Measurements from ENCODE around the gene RARA. TPM values are rescaled to one million over a fixed set of nuclear protein-coding genes. Genes with fewer than 3 reads are reported as not detected.

RARA gene
- total RNA-seq, 1 donor from 2014 or later: 35.1 TPM

DNA sequence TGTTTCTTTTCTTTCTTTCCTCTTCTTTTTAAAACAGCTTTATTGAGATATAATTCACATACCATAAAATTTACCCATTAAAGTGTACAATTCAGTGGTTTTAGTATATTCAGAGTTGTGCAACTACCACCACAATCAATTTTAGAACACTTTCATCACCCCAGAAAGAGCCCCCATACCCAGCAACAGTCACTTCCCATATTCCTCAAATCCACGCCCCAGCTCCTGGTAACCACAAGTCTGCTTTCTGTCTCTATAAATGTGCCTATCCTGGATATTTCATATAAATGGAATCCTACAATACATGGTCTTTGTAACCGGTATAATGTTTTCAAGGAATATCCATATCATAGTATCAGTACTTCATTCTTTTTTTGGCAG is 19.4 kb downstream of the RARA start:
- intact Hi-C loops (cut with micrococcal nuclease): no loop called here
- no peak for DNase-seq (ENCODE audit: low spot score)
- H3K27ac Mint-ChIP-seq: peak overlapping the region; percentile 26
- H3K36me3 Mint-ChIP-seq (ENCODE audit: low read depth): peaks cover 34% of the 10 kb centered on the region
- no peaks in the 10 kb centered on the region for H3K27me3 Mint-ChIP-seq (ENCODE audit: low read depth)
- H3K4me1 Mint-ChIP-seq (ENCODE audit: low read depth): peaks cover 78% of the 10 kb centered on the region
- no peaks in the 10 kb centered on the region for H3K9me3 Mint-ChIP-seq
- H3K4me3 Mint-ChIP-seq (ENCODE audit: low read depth): no peak overlapping the region

DNA sequence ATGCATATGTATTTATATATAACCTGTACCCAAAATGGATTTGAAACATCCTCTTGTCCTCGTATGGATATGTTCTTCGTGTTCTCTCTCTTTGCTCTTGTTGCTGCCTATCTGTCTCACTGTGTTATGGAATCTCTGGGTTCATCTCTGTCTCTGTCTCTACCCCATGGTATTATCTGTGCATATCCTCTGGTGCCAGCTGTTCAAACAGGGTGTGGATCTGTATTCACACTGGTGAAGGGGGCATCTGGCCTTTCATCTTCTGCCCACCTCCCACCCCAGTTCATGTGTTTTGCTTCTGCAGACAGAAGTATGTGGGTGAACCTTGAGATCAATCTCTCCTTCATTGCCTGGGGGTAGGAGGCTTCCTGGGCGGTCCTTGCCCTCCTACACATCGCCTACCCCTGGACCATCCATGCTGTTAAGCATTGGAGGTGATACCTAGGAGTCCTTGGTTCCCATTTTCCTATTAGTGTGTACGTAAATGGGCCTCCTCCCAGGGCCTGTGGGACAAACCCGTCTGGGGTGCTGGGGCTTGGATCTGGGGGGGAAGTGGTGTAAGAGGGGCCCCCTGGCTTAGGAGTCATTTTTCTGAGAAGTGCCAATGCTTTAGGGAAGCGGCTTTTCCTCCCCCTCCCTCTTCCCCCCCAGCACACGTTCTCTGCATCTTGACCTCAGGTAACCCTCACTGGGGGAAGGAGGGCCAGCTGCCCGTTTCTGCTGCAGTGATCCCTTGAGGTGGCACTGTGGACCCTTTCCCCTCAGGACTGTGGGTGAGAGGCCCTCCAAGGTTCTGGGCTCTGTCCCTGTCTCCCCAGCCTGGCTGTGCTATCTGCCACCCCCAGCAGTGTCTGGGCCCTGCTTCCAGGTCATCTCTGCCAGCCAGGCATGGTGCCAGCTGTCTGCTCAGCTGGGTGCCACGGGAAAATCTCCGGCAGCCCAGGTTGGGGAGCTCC is 21.1 kb downstream of the RARA start:
- Mint-ChIP-seq H3K27me3 (ENCODE audit: low read depth) (no peaks in the 10 kb centered on the region), H3K4me3 (ENCODE audit: low read depth) (peak overlapping the region; percentile 61), H3K36me3 (ENCODE audit: low read depth) (peaks cover 47% of the 10 kb centered on the region), H3K9me3 (no peaks in the 10 kb centered on the region), H3K27ac (peak overlapping the region; percentile 74), H3K4me1 (ENCODE audit: low read depth) (peaks cover 82% of the 10 kb centered on the region)
- DNase-seq (ENCODE audit: low spot score): no peak
- intact Hi-C loops (cut with micrococcal nuclease): no loop called here

DNA sequence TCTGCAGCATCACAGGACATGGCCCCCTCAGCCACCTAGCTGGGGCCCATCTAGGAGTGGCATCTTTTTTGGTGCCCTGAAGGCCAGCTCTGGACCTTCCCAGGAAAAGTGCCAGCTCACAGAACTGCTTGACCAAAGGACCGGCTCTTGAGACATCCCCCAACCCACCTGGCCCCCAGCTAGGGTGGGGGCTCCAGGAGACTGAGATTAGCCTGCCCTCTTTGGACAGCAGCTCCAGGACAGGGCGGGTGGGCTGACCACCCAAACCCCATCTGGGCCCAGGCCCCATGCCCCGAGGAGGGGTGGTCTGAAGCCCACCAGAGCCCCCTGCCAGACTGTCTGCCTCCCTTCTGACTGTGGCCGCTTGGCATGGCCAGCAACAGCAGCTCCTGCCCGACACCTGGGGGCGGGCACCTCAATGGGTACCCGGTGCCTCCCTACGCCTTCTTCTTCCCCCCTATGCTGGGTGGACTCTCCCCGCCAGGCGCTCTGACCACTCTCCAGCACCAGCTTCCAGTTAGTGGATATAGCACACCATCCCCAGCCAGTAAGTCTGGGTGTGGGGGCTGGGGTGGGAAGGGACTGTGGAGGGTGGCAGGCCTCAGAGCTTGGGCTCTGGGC is 22.0 kb downstream of the RARA start:
- intact Hi-C loops (cut with micrococcal nuclease): no loop called here
- no peak for DNase-seq (ENCODE audit: low spot score)
- Mint-ChIP-seq H3K4me3 (ENCODE audit: low read depth) (peak overlapping the region; percentile 50), H3K36me3 (ENCODE audit: low read depth) (peaks cover 49% of the 10 kb centered on the region), H3K4me1 (ENCODE audit: low read depth) (peaks cover 76% of the 10 kb centered on the region), H3K27ac (peak overlapping the region; percentile 74), H3K9me3 (no peaks in the 10 kb centered on the region), H3K27me3 (ENCODE audit: low read depth) (no peaks in the 10 kb centered on the region)

DNA sequence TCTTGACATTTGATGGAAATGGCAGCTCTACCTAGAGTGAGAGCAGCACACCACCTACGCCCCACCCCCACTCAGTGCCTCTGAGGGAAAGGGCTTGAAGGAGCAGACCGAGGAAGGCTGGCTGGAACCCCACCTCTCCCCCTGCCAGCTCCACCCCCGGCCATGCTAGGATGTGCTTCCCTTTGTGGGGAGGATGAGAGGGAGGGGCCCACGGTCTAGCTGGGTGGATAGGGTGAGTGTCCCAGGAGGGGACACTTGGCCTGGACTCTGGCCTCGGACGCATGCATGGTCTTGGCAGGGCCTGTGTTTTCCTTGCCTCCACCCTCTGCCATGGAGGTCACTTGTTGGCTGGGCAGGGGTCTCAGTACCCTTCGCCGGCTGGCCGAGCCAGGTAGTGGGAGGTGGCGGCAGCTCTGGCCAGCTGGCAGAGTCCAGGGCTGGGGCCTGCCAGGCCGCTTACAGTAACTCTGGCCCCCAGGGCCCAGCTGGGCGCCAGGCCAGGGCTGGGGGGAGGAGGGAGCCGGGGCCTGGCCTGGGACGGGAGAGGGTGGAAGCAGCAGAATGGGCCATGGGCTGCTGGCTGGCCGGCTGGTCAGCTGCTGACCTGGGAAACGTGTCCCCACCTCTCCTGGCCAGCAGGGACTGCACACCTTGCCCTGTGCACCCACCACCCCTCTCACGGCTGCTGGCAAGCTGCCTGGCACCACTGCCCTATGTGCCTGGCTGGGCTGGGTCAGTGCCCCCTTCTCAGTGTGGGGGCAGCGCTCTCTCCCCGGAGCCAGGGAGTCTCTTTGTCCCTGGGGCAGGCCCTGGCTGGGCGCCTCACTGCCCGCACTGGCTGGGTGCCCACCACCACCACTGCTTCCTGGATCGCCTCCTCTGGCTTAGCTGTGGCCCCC is 23.0 kb downstream of the RARA start:
- H3K9me3 Mint-ChIP-seq: no peaks in the 10 kb centered on the region
- peaks cover 68% of the 10 kb centered on the region for H3K4me1 Mint-ChIP-seq (ENCODE audit: low read depth)
- intact Hi-C loops (cut with micrococcal nuclease): no loop called here
- H3K36me3 Mint-ChIP-seq (ENCODE audit: low read depth): peaks cover 49% of the 10 kb centered on the region
- peak overlapping the region; percentile 50 for H3K4me3 Mint-ChIP-seq (ENCODE audit: low read depth)
- DNase-seq (ENCODE audit: low spot score): no peak
- H3K27me3 Mint-ChIP-seq (ENCODE audit: low read depth): no peaks in the 10 kb centered on the region
- H3K27ac Mint-ChIP-seq: peak overlapping the region; percentile 79

DNA sequence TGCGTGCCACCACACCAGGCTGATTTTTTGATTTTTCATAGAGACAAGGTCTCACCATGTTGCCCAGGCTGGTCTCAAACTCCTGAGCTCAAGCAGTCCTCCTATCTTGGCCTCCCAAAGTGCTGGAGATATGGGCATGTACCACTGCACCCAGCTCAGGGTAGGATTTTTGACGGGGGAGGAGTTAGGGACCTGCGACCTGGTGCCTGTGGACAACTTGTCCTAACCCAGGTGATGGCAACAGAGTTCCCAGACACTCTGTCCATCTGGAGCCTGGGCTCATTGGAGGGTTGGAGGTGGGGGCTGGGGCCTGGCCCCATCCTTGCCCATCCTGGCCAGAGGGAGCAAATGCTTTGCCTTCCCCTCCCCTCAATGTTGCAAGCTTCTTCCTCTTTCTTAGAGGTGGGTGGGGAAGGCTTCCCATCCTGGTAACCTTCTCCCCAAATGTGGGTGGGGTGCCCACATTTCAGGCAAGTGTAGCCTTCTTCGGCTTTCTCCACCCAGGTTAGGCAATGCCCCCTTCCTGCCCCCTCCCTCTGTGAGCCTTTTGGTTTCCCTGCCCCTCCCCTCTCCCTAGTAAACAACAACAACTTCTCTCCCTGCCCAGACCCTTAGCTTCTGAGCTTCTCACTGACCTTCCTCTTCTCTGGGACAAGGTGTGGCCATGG is 24.9 kb downstream of the RARA start:
- H3K4me3 Mint-ChIP-seq (ENCODE audit: low read depth): no peak overlapping the region

DNA sequence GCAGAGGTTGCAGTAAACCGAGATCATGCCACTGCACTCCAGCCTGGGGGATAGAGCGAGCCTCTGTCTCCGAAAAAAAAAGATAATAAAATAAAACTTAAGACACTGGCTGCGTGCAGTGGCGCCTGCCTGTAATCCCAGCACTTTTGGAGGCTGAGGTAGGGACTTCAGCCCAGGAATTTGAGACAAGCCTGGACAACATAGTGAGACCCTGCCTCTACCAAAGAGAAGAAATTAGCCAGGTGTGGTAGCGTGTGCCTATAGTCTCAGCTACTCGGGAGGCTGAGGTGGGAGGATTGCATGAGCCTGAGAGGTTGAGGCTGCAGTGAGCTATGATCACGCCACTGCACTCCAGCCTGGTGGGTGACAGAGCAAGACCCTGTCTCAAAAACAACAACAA is 26.6 kb downstream of the RARA start:
- H3K4me3 Mint-ChIP-seq (ENCODE audit: low read depth): no peak overlapping the region
- no peak for DNase-seq (ENCODE audit: low spot score)
- peaks cover 63% of the 10 kb centered on the region for H3K36me3 Mint-ChIP-seq (ENCODE audit: low read depth)
- H3K27me3 Mint-ChIP-seq (ENCODE audit: low read depth): no peaks in the 10 kb centered on the region
- peaks cover 65% of the 10 kb centered on the region for H3K4me1 Mint-ChIP-seq (ENCODE audit: low read depth)
- no peaks in the 10 kb centered on the region for H3K9me3 Mint-ChIP-seq
- no peak overlapping the region for H3K27ac Mint-ChIP-seq
- intact Hi-C loops (cut with micrococcal nuclease): no loop called here

More for the DNA sequence above, 24.9 kb downstream of the RARA start:
- intact Hi-C loops (cut with micrococcal nuclease): no loop called here
- Mint-ChIP-seq H3K9me3 (no peaks in the 10 kb centered on the region), H3K27ac (peak overlapping the region; percentile 64), H3K36me3 (ENCODE audit: low read depth) (peaks cover 57% of the 10 kb centered on the region), H3K27me3 (ENCODE audit: low read depth) (no peaks in the 10 kb centered on the region), H3K4me1 (ENCODE audit: low read depth) (peaks cover 64% of the 10 kb centered on the region)
- DNase-seq (ENCODE audit: low spot score): no peak

DNA sequence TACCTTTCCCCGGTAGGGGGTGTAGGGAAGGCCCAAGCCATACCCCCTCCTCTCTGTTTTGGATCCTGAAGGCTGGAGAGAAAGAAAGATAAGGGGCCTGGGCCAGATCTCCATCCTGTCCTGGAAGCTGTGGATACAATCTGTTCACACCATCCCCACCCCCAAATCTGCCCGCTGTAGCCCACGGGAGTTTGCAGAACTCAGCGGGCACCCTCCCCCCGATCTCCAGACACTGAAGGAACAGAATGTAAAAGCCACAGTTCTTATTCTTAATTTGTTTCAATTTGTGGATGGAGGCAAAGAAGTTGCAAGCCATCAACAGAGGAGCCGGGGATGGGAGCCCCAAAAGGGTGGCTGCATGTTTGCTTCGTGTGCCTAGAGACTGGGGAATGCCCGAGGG is 28.4 kb downstream of the RARA start:
- H3K4me3 Mint-ChIP-seq (ENCODE audit: low read depth): no peak overlapping the region
- no peak for DNase-seq (ENCODE audit: low spot score)
- H3K27ac Mint-ChIP-seq: peak overlapping the region; percentile 62
- H3K36me3 Mint-ChIP-seq (ENCODE audit: low read depth): peaks cover 56% of the 10 kb centered on the region
- intact Hi-C loops (cut with micrococcal nuclease): no loop called here
- peaks cover 60% of the 10 kb centered on the region for H3K4me1 Mint-ChIP-seq (ENCODE audit: low read depth)
- no peaks in the 10 kb centered on the region for H3K27me3 Mint-ChIP-seq (ENCODE audit: low read depth)
- H3K9me3 Mint-ChIP-seq: no peaks in the 10 kb centered on the region

DNA sequence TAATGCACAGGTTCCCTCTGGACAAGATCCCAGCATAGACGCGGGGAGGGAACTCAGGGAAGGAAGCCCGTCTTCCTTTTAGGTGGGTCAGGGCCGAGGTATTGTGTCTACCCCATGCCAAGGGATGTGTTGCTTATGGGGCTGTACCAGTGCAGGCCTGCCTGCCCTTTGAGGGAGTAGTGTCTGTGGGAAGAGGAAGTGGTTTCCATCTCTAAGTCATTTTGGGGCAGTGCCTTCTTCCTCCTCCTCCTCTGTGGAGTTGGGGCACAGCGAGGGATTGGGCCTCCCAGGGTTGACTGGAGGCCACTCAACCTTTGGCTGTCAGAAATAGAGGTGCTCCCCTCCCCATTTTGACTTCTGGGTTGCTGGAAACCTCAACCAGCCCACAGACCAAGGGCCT is 29.1 kb downstream of the RARA start:
- intact Hi-C loops (cut with micrococcal nuclease): no loop called here
- Mint-ChIP-seq H3K27me3 (ENCODE audit: low read depth) (no peaks in the 10 kb centered on the region), H3K9me3 (no peaks in the 10 kb centered on the region), H3K4me3 (ENCODE audit: low read depth) (peak overlapping the region; percentile 14), H3K4me1 (ENCODE audit: low read depth) (peaks cover 60% of the 10 kb centered on the region), H3K36me3 (ENCODE audit: low read depth) (peaks cover 53% of the 10 kb centered on the region), H3K27ac (peak overlapping the region; percentile 62)
- DNase-seq (ENCODE audit: low spot score): no peak

- Mint-ChIP-seq H3K36me3 (ENCODE audit: low read depth) (peaks cover 53% of the 10 kb centered on the region), H3K4me1 (ENCODE audit: low read depth) (peaks cover 56% of the 10 kb centered on the region), H3K27me3 (ENCODE audit: low read depth) (no peaks in the 10 kb centered on the region), H3K9me3 (no peaks in the 10 kb centered on the region), H3K27ac (peak overlapping the region; percentile 44), H3K4me3 (ENCODE audit: low read depth) (no peak overlapping the region)
- no peak for DNase-seq (ENCODE audit: low spot score)
- intact Hi-C loops (cut with micrococcal nuclease): no loop called here
Measured at GRCh38 chr17:40338941-40339649, 30.1 kb downstream of the RARA start.

DNA sequence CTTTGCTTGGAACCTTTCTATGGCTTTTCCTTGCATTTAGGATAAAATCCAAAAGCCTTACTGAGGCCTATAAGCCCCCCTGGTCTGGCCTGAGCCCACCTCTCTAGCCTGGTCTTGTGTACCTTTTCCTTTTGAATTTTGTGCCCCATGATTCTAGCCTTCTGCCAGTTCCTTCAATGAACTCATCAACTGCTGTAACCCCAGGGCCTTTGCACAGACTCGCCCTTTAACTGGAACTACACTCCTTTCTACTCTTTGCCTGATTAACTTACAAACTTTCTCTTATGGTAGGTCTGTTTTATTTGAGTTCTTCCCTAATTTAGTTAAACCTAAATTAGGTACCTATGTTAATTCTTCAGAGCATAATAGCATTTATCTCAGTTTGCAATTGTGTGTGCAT is 31.3 kb downstream of the RARA start:
- Mint-ChIP-seq H3K4me1 (ENCODE audit: low read depth) (peaks cover 52% of the 10 kb centered on the region), H3K27ac (peak overlapping the region; percentile 43), H3K4me3 (ENCODE audit: low read depth) (no peak overlapping the region), H3K27me3 (ENCODE audit: low read depth) (no peaks in the 10 kb centered on the region), H3K36me3 (ENCODE audit: low read depth) (peaks cover 49% of the 10 kb centered on the region), H3K9me3 (no peaks in the 10 kb centered on the region)
- no peak for DNase-seq (ENCODE audit: low spot score)
- intact Hi-C loops (cut with micrococcal nuclease): loop anchor here (2.0 to 5.0 kb wide), 2 partner anchors 18 to 33 kb away; partner anchors contain the start of gene RARA

GRCh38 chr17:40340880-40341807 is 32.2 kb downstream of the RARA start:
- H3K27me3 Mint-ChIP-seq (ENCODE audit: low read depth): no peaks in the 10 kb centered on the region

More at GRCh38 chr17:40340880-40341807, 32.2 kb downstream of the RARA start:
- H3K36me3 Mint-ChIP-seq (ENCODE audit: low read depth): peaks cover 49% of the 10 kb centered on the region
- no peaks in the 10 kb centered on the region for H3K9me3 Mint-ChIP-seq
- peaks cover 55% of the 10 kb centered on the region for H3K4me1 Mint-ChIP-seq (ENCODE audit: low read depth)
- peak overlapping the region; percentile 73 for H3K4me3 Mint-ChIP-seq (ENCODE audit: low read depth)
- H3K27ac Mint-ChIP-seq: peak overlapping the region; percentile 89
- DNase-seq (ENCODE audit: low spot score): peak; percentile 82
- intact Hi-C loops (cut with micrococcal nuclease): loop anchor here (2.0 to 5.0 kb wide), 2 partner anchors 18 to 34 kb away; partner anchors contain the start of gene RARA
